GM21619 (cell line): ENCODE results near the gene FAR2.

ENCODE experiments used
- ATAC-seq: cut with Tn5 transposase; IDR thresholded peaks from one replicate; pipeline ENCODE4 v1.9.1; 2021; ENCODE audit not compliant: unreplicated experiment

Gene FAR2

GRCh38 chr12:29201746-29202145 is 52.7 kb downstream of the FAR2 start:
- no peak for ATAC-seq

- ATAC-seq, result no peak
These were observed 55.4 kb downstream of the FAR2 start for GRCh38 chr12:29204521-29204920.

- no peak for ATAC-seq
These were observed 58.0 kb downstream of the FAR2 start for GRCh38 chr12:29207120-29207519.

- ATAC-seq, result no peak
These were observed 59.0 kb downstream of the FAR2 start for GRCh38 chr12:29208060-29208459.

- no peak for ATAC-seq
These were observed 60.0 kb downstream of the FAR2 start for GRCh38 chr12:29208936-29209701.

- ATAC-seq, result no peak
These were observed 62.6 kb downstream of the FAR2 start for GRCh38 chr12:29211696-29212095.

- ATAC-seq, result no peak
These were observed 63.8 kb downstream of the FAR2 start for GRCh38 chr12:29212682-29213403.

GRCh38 chr12:29216266-29216665 is 67.2 kb downstream of the FAR2 start:
- ATAC-seq, result no peak

GRCh38 chr12:29216797-29217575 is 67.9 kb downstream of the FAR2 start:
- ATAC-seq, result no peak

- no peak for ATAC-seq
These were observed 71.7 kb downstream of the FAR2 start for GRCh38 chr12:29220632-29221336.

GRCh38 chr12:29222200-29222599 is 73.1 kb downstream of the FAR2 start:
- ATAC-seq, result no peak

GRCh38 chr12:29223426-29223825 is 74.3 kb downstream of the FAR2 start:
- ATAC-seq, result no peak

GRCh38 chr12:29223956-29224543 is 75.0 kb downstream of the FAR2 start:
- no peak for ATAC-seq

GRCh38 chr12:29224572-29224971 is 75.5 kb downstream of the FAR2 start:
- ATAC-seq, result no peak

GRCh38 chr12:29225834-29226233 is 76.8 kb downstream of the FAR2 start:
- ATAC-seq, result no peak

- no peak for ATAC-seq
These were observed 77.5 kb downstream of the FAR2 start for GRCh38 chr12:29226616-29227015.

GRCh38 chr12:29228474-29229157 is 79.5 kb downstream of the FAR2 start:
- ATAC-seq, result no peak

GRCh38 chr12:29229158-29229505 is 80.1 kb downstream of the FAR2 start:
- ATAC-seq, result no peak

GRCh38 chr12:29229937-29230336 is 80.9 kb downstream of the FAR2 start:
- ATAC-seq, result no peak
